Urothelium cell line (cell line): ENCODE measurements around the gene THSD7B.

Experiments
- DNase-seq: peaks from one replicate; pipeline ENCODE4 v3.0.0; 2011; ENCODE audit warnings: low spot score, mixed read lengths
- FAIRE-seq: peaks from 2 replicates; lab custom pipeline; 2011; peaks lifted over from hg19 to GRCh38; lab: Jason Lieb, UNC

THSD7B gene

DNA sequence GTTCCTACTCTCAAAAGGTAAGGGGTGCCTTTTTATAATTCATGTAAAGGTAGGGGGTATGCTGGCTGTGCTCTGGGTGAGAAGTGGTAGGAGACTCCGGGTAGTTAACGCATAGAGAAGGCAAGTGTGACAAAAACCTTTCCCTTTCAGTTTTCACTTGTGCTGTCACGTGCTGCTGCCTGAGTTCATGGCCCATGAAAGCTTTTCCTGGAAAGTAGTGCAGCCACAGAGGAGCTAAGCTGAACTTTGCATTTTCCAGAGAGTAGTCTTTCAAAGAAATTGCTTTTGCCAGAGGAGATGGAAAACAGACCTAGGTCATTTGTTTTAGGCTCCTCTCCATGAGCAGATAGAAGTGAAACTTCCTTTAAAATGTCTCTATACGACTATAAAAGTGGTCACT, 44.7 kb downstream of the THSD7B start:
- FAIRE-seq: no peak
- no peak for DNase-seq

DNA sequence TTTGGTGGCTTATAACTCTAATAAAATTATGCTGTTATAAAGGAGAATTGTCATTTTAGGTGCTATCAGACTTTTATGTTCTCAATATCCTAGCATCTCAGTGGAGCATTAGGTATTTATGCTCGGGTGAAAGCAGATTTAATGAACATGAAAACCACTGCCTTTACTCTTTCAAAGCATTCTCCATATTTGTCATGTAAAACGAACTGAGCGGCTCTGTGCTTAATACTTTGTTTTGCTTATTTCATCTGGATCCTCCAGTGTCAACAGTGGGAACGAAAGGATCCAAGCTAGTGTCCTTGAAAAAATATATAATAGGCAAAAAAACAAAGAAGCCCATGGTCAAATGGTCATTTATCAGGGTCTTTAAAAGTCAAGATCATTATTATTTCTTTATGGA, 53.5 kb downstream of the THSD7B start:
- no peak for FAIRE-seq
- no peak for DNase-seq

DNA sequence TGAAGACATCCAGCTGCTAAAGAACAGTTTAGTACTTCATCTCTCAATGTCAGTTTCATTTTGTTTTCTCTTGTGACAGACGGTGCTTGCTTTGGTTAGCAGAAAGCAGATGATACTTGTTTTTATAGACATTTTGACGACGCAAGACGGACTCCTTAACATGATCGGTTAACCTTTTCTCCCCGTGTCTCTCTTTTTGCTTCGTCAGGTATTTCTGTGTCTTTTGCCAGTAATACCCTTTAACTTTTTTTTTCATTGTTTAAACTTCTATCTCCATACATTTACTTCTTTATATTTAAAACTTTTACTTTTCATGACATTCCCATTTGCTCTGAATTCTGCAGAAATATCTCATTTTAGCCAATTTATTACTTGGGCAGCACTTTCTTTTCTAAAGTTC, 57.9 kb downstream of the THSD7B start:
- DNase-seq (no peak), FAIRE-seq (no peak)

DNA sequence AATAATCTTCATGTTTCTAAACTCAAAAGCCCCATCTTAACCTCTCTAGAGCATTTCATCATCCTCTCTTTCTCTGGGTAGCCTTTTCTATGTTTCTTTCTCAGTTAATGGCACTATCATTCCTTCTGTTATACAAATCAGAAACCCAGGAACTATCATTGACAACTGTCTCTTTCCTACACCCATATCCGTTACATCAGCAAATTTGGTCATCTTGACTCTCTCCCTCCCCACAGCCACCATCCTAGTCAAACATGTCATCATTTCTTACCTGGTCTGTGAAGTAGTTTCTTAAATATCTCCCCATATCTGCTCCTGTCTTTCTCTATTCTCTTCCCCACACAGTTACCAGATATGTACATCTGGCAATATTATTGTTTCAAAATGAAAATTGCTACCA, 62.8 kb downstream of the THSD7B start:
- DNase-seq (no peak), FAIRE-seq (no peak)

DNA sequence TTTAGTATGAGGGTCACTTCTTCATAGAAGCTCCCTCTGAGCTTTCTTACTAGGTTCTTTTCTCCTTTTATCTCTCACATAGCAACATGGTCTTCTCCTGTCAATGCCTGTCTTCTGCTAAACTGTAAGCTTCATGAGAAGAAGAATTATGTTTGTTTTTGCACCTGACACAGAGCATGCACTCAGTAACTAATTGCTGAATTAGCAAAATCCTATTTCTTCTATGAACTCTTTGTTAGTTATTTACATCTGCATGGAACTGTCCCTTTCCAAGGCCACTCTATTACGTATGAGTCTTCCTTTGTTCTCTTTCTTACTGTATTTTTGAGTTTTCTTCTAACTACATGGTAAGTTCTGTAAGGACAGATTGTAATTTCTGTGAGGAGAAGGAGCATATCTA, 63.4 kb downstream of the THSD7B start:
- FAIRE-seq (no peak), DNase-seq (no peak)

DNA sequence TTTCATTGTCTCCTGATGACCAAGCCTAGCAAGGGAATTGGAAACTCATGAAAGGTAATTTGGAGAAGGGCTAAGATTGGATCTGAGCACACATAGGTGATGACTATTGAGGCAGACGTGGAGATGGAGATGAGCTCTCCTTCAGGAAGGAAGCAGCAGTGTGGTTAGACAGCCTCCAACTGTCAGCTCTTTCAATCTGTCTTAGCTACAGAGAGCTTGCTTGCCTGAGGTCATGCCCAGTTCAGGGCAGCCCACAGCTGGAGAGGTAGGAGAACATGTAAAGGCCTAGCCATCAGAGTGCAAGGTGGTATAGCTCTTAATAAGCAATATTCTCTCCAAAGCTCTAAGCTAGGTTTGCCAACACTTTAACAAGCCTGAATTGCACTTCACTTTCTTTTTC, 79.2 kb downstream of the THSD7B start:
- FAIRE-seq: no peak
- no peak for DNase-seq

DNA sequence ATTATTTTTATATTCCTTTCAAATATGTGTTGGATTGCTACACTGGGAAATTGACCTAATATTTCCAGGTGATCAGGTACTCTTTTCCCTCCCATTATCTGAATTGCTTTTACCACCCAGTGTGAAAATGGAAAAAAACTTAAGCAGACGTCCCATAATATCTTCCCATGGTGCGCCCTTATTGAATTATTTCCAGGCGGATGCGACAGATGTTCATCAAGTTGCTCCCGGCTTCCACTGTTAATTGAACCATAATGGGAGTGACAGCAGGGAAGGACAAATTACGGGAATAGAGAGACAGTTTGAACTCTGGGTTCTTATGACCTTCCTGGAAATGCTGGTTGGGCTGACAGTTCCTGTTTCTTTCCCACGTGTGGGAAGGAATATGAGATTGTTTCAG, 93.3 kb downstream of the THSD7B start:
- FAIRE-seq (no peak), DNase-seq (no peak)

DNA sequence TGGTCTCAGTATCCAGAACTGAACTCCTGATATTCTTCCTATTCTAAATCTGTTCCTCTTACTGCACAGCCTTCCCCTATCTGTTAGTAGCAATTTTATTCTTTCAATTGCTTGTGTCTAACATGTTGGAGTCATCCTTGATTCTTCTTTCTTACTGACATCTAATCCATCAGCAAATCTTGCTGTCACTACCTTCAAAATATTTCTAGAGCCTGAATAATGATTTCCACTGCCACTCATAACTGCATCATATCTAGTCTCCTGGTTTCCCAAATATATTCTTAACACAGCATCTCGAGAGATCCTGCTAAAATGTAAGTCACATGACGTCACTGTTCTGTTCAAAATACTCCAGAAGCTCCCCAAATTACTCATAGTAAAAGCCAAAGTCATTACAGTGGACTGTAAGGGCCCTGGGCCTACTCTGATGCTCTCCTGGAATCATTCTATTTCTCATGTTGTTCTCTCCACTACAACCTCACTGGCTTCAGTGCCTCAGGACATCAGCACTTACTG, 95.2 kb downstream of the THSD7B start:
- DNase-seq (no peak), FAIRE-seq (no peak)

DNA sequence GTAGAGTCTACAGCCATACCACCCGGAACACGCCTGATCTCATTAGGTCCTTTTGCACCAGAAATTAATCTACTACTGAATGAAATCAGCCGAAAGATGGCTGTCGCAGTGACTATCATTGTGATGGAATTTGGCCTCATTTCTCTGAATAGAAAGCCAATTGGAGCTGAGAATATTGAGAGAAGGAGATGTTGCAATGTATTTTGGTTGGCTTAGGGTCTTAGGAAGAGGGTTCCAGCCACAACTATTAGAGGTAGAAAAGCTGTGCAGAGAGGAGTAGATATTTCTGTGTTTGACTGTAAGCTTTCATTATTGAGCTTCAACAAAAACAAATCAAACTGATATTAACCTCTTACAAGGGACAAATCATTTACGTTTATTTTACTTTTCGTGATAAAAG, 98.1 kb downstream of the THSD7B start:
- FAIRE-seq (no peak), DNase-seq (no peak)

DNA sequence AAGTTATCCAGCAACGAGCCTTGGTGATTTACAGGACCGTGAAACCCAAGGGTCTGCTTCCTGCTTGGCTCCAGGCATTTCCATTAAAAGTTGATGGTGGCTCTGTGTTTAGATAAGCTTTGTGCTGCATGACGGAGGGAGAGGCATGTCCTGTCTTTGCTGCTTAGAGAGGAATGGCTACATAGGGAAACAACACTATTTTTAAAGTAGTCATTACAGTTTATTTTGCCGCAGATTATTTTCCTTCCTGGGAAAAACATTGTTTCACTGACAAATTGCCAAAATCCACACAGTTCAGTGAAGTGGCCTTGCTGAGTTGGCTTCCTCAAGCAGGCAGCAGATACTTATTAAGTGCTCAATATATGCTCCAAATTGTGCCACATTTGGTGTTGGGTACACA, 98.5 kb downstream of the THSD7B start:
- no peak for DNase-seq
- FAIRE-seq: no peak

DNA sequence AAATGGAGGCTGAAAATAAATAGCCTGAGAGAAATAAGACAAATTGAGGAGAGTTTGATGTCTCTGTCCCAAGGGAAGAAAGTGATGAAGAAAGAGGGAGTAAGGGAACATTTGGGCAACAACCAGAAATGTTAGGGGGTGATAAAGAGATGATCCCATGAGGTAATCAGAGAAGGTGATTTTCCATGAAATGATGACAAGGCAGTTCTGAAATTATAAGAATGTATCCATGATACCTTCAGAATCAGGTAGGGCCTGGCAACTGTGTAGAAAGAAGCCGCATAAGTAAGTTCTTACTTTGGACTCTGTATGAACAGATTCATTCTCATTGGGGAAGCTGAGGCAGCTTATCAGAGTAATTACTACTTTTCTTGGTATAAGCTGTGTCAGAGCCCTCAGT, 106.1 kb downstream of the THSD7B start:
- DNase-seq: no peak
- no peak for FAIRE-seq

DNA sequence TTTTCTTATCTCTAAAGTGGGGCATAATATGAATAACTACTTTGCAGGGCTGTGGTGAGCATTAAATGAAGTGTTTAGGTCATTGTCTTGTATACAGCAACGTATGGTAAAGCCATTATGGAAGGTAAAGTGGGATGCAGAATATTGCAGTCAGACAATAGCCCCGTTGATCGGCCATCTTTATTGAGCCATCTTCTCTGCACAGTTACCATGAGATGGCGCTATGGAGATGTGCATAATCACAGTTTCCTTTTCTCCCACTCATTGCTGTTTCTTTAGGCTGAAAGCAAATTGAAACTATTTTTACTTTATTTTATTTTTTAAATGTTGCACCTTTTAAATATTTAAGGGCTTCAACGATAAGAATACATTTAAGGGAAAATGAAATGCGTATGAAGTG, 108.9 kb downstream of the THSD7B start:
- DNase-seq (no peak), FAIRE-seq (no peak)

DNA sequence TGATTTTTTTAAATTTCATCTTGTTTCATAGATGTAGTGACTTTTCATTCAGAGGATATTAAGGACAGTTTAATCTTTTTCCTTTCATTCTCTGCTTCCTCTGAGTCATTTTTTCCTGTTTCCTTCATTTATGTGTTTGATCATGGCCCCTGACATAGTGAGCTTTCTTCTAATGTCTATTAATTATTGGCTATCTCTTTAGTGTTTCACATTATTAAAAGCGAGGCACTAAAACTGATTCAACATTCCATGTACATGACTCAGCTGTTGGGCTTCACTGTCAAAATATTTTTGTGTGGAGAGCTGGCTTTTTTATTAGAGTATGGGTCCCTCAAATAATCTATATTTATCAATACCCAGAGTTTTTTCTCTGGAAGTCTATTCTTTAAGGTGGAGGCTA, 125.8 kb downstream of the THSD7B start:
- FAIRE-seq (no peak), DNase-seq (no peak)

DNA sequence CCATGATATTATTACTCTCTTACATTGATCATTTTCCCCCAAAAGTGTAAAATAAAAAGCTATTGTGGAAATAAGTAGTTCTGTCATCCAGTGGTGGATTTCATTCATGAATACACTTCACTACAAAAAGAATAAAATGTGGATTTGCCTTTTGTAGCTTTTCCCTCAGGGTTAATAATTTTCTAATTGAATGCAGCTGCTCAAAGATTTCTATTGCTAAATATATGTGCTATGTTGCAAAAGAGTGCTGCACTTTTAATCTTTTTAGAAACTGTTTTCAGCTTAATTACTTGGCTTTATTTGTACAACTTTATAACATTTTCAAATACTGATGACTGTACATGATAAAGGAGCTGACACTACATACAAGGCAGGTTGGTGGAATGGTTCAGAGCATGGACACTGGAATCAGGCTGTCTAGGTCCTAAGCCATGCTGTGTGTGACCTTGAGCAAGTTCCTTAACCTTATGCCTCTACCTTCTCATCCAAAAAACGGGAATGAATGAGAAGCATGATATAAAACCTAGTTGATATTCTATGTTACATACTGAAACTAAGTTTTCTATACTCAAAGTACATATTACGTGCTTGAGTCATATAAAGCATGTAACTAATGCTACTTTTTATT, 128.8 kb downstream of the THSD7B start:
- FAIRE-seq: no peak
- no peak for DNase-seq

DNA sequence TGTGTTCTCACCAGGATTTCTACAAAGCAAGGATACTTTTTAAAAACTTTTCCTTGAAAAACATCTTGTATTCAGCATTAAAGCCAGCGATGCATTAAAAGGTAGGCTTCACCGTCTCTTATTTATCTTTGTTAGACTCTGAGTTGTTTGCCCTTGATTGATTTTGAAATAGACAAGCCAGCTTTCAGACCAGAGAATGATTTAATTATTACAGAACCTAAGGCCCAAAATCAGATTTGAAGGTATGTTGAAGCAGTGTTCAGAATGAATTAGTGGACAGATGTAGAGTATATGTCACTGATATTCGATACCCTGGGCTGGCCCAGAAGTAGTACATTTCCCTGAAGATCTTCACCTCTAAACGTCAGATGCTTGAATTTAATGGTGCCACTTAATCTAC, 136.4 kb downstream of the THSD7B start:
- no peak for DNase-seq

DNA sequence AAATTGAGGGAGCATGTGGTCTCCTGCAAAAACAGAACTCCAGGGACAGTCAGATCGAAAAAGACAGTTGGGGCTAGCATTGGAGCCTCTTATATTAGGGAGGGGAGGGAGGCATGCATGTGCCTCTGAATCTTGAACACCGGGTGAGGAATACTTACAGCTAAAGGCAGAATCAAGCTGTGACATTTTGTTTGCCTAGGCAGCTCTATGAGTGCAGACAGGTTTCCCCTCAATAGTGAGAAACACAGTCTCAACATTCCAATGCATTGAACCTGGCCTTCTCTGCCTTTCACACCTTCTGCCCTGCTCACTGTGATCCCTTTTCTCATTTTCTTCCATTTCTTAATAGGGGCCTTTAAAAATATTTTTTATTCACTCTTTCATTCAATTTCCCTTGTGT, 140.4 kb downstream of the THSD7B start:
- DNase-seq: no peak
- no peak for FAIRE-seq

More for the DNA sequence above, 136.4 kb downstream of the THSD7B start:
- FAIRE-seq: no peak

DNA sequence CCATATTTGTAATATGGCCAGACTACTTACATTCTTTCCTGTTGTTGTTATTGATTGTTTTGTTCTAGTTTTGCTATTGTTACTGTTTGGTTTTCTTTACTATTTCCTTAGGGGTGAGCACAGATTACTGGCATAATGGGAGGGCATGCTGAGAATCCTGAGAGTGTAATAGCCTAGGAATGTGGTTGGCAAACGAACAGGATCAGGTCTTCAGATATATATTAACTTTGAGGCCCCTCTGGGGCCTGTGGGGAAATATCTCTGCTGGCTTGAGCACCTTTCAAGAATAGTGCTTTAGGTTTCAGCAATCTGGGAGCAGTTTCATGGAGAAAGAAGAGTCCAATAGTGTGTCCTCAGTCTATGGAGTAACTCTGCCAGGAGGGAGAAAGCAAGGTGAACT, 144.4 kb downstream of the THSD7B start:
- FAIRE-seq (no peak), DNase-seq (no peak)

DNA sequence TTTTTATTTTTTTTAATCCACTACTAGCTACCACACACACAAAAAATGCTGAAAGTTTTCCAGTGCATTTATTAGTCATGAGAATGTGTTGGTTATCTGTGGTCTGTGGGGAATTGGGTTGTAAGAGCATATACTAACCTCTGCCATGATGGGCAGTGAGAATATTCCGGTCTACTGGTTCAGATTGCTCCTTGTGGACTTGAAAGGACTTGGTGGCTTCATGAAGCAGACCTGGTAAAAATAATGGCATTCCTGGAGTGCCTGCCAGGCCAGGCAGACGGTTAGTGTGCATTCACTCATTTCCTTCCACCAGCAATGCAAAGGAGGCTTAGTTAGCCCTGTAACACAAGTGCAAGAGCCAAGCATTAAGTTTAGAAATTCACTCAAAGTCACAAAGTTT, 150.8 kb downstream of the THSD7B start:
- no peak for FAIRE-seq
- no peak for DNase-seq

DNA sequence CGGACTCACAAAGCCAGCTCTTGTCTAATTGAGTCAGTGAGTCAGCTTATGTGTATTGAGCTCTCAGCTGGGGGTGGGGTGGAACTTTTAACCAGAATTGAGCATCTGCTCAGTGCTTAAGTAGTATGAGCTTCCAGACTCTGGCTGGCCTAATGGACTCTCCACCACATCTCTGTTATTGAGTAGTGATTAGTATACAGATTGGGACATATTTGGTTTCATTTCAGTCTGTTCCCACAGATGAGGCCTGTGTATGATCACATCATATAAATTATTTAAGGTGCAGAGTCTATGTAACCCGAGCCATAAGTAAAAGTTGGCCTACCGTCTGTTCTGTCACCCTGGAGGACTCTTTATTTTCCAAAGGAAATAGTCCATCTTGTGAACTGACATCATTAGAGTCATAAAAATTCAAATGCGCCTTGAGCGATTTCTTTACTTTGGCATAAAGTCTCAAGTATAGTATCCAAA, 152.1 kb downstream of the THSD7B start:
- DNase-seq: no peak
- FAIRE-seq: no peak

DNA sequence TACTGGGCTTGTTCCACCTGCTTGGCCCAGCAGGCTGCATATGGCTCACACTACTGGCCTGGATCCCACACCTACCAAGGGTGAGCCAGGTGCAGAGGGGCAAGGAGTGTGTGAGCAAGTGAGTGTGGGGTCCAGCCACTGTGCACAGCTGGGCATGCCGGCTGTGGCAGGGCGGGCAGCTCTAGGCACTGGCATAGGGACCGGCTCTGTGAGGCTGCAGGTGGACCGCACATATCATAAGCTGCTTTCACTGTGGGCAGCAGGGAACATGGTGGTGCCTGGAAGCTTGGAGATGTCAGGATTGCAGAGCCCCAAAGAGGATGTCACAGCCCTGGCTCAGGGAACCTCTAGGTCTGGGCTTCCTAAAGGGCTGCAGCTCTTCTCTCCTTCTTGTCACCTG, 154.3 kb downstream of the THSD7B start:
- no peak for FAIRE-seq
- DNase-seq: no peak

DNA sequence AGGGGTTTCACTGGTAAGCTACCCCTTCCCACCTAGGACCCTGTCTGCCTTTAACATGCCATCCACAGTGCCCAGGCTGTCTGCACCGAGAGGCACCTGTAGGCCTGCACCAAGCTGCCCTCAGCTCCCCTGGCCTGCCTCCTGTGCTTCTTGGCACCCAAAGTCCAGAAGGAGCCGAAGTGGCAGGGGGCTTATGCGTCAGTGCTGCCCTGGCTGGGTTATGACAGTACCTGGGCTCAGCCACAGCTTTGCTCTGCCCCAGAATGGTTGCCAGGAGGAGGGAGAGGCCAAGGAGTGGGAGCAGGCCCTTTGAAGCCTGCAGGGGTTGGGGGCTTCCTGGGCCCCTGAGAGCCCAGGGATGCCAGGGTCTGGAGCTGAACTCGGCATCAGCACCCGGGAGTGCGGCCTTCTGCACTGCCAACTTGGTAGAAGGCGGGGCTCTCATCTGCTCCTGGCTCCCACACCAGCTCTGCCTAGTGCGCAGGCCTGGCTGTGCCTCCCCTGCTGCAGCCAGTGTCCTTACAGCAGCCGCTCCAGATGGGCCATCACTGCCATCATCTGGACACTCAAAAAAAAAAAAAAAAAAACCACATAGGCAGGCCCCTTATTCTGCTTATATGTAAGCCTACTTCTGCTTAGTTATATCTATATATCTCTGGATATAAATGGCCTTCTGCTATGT, 155.4 kb downstream of the THSD7B start:
- no peak for DNase-seq
- FAIRE-seq: no peak

DNA sequence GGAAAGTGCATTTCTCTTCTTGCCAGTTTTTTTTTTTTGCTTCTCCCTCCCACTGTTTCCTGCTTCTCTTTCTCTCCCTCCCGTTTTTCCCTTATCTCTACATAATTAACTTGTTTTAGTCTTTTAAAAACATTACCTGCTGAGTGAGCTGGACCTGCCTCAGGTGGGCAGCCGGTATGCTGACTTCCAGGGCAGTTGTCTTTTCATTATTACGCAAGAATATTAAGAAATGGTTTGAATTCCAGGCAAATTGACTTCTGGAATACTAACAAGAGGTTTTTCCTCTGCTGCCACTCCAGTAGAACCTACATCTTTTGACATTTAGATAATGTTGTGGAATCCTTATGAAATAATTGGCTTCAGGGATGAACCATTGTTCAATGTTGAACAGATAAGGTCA, 161.8 kb downstream of the THSD7B start:
- DNase-seq: no peak
- no peak for FAIRE-seq

DNA sequence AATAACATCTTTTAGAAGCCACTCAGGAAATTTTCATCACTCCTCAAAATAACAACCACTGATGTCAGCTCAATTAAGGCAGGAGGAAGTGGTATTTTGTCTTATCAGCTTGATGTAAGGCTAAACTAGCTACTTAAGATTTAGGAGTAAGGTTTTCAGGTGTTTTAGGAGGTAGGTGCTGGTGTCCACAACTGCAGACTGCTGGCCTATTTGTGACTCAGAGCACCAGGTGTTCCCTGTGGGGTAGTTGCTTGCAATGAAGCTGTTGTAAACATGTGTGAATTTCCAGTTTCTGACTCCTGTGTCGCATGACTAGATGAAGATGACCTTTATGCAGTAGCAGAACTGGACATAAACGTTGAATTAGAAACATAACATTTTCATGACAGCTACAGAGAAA, 164.2 kb downstream of the THSD7B start:
- FAIRE-seq (no peak), DNase-seq (no peak)
